DOHH2 (cell line): ENCODE data around the gene ASRGL1.

Experiments used
- H3F3A ChIP-seq: fragments of 200-600 bp; sonication (generic), shearing (Covaris generic); 2 replicates; pipeline ENCODE4 v1.6.0; 2016; ENCODE audit warnings: antibody characterized with exemption, mild to moderate bottlenecking; ENCODE audit not compliant: control insufficient read depth, insufficient read depth
- H3K27ac ChIP-seq: fragments of 200-600 bp; sonication (generic); 2 replicates; pipeline ENCODE4 v1.5.1; 2014; ENCODE audit warnings: low read depth, mild to moderate bottlenecking, low read length, moderate library complexity
- H3K27me3 ChIP-seq: fragments of 200-600 bp; sonication (generic); 2 replicates; pipeline ENCODE4 v1.6.1; 2014; ENCODE audit warnings: mild to moderate bottlenecking, low read length, mixed read lengths; ENCODE audit not compliant: control insufficient read depth
- H3K36me3 ChIP-seq: fragments of 200-600 bp; sonication (generic); 2 replicates; pipeline ENCODE4 v1.6.1; 2014; ENCODE audit warnings: mild to moderate bottlenecking, low read length, moderate library complexity, mixed read lengths; ENCODE audit not compliant: control insufficient read depth
- H3K4me1 ChIP-seq: fragments of 200-600 bp; sonication (generic); 2 replicates; pipeline ENCODE4 v1.6.1; 2014; ENCODE audit warnings: mild to moderate bottlenecking, low read length, mixed read lengths; ENCODE audit not compliant: control insufficient read depth
- H3K4me2 ChIP-seq: fragments of 200-600 bp; sonication (generic); 2 replicates; pipeline ENCODE4 v1.6.0; 2014; ENCODE audit warnings: mild to moderate bottlenecking, low read length, moderate library complexity
- H3K4me3 ChIP-seq: fragments of 200-600 bp; sonication (generic); 2 replicates; pipeline ENCODE4 v1.5.1; 2014; ENCODE audit warnings: mild to moderate bottlenecking, low read length, mixed read lengths
- H3K79me2 ChIP-seq: fragments of 200-600 bp; sonication (generic); 2 replicates; pipeline ENCODE4 v1.6.1; 2014; ENCODE audit warnings: mild to moderate bottlenecking, low read length, mixed read lengths; ENCODE audit not compliant: control insufficient read depth
- H3K9me2 ChIP-seq: fragments of 200-600 bp; sonication (generic); replicated peaks from 2 replicates; pipeline ENCODE4 v1.6.1; 2014; ENCODE audit warnings: mild to moderate bottlenecking, low read length, mixed read lengths; ENCODE audit not compliant: control insufficient read depth
- H3K9me3 ChIP-seq: fragments of 200-600 bp; sonication (generic); 2 replicates; pipeline ENCODE4 v1.6.1; 2014; ENCODE audit warnings: antibody characterized with exemption, low read length, mixed read lengths; ENCODE audit not compliant: control insufficient read depth, insufficient read depth
- H4K20me1 ChIP-seq: fragments of 200-600 bp; sonication (generic); 2 replicates; pipeline ENCODE4 v1.6.0; 2014; ENCODE audit warnings: low read depth, mild to moderate bottlenecking, antibody characterized with exemption, low read length, moderate library complexity; ENCODE audit not compliant: control insufficient read depth, insufficient read depth
- CTCF ChIP-seq: fragments of 200-600 bp; sonication (generic); IDR thresholded peaks from one replicate; pipeline ENCODE4 v1.5.1; 2014; ENCODE audit warnings: antibody characterized with exemption, mild to moderate bottlenecking, low read depth, low read length; ENCODE audit not compliant: poor library complexity, severe bottlenecking
- EZH2phosphoT487 ChIP-seq: fragments of 200-600 bp; sonication (generic); IDR thresholded peaks from 2 replicates; pipeline ENCODE4 v1.6.1; 2017; ENCODE audit warnings: borderline replicate concordance, mild to moderate bottlenecking, antibody characterized with exemption, low read length, moderate library complexity, mixed read lengths

Gene ASRGL1

GRCh38 chr11:62404901-62405300 lies 67.7 kb downstream of the ASRGL1 start:
- TF ChIP-seq CTCF (no peak), EZH2phosphoT487 (no peak)
- Histone ChIP-seq H4K20me1 (0 out of 2 replicates have a peak, but pooled peaks cover 3% of the 10 kb centered on the region), H3K9me2 (no peaks in the 10 kb centered on the region), H3F3A (no peaks in the 10 kb centered on the region), H3K79me2 (no peaks in the 10 kb centered on the region), H3K27me3 (0 out of 2 replicates have a peak, but pooled peaks cover 3% of the 10 kb centered on the region), H3K4me3 (no peak overlapping the region), H3K36me3 (no peaks in the 10 kb centered on the region), H3K4me1 (no peaks in the 10 kb centered on the region), H3K27ac (no peak overlapping the region), H3K4me2 (no peak overlapping the region), H3K9me3 (no peaks in the 10 kb centered on the region)

GRCh38 chr11:62406034-62406433 lies 68.8 kb downstream of the ASRGL1 start:
- no peak overlapping the region for H3K4me3 ChIP-seq
- H3K36me3 ChIP-seq, result no peaks in the 10 kb centered on the region
- H3K27me3 ChIP-seq, result no peaks in the 10 kb centered on the region
- no peak overlapping the region for H3K27ac ChIP-seq
- no peak overlapping the region for H3K4me2 ChIP-seq
- H4K20me1 ChIP-seq, result 0 out of 2 replicates have a peak, but pooled peaks cover 1% of the 10 kb centered on the region
- TF ChIP-seq EZH2phosphoT487 (no peak), CTCF (no peak)
- no peaks in the 10 kb centered on the region for H3F3A ChIP-seq
- no peaks in the 10 kb centered on the region for H3K9me3 ChIP-seq
- H3K4me1 ChIP-seq, result no peaks in the 10 kb centered on the region
- H3K79me2 ChIP-seq, result no peaks in the 10 kb centered on the region
- H3K9me2 ChIP-seq, result no peaks in the 10 kb centered on the region

- no peaks in the 10 kb centered on the region for H3F3A ChIP-seq
- H3K4me3 ChIP-seq, result no peak overlapping the region
- no peak overlapping the region for H3K4me2 ChIP-seq
- H3K79me2 ChIP-seq, result no peaks in the 10 kb centered on the region
- H4K20me1 ChIP-seq, result no peaks in the 10 kb centered on the region
- no peaks in the 10 kb centered on the region for H3K9me3 ChIP-seq
- no peak for TF ChIP-seq CTCF
- no peak for TF ChIP-seq EZH2phosphoT487
- H3K9me2 ChIP-seq, result no peaks in the 10 kb centered on the region
- no peaks in the 10 kb centered on the region for H3K27me3 ChIP-seq
- H3K27ac ChIP-seq, result no peak overlapping the region
- no peaks in the 10 kb centered on the region for H3K4me1 ChIP-seq
- H3K36me3 ChIP-seq, result no peaks in the 10 kb centered on the region
Observed at GRCh38 chr11:62409831-62410230, 72.6 kb downstream of the ASRGL1 start.
